Activated B cell treated with CpG ODN at 0.5 μM for 24 hours (primary cell): Measurements from ENCODE around the gene OR52E4. TPM values are rescaled to one million over a fixed set of nuclear protein-coding genes. Genes with fewer than 3 reads are reported as not detected.

ENCODE experiments used
- ATAC-seq: fragments of 200-7000 bp; cut with Tn5 transposase; one replicate; pipeline ENCODE4 v1.10.0; 2021; ENCODE audit warnings: low read depth, mild to moderate bottlenecking, moderate library complexity
- CTCF ChIA-PET: fragments of 350-600 bp; sonication (Branson Sonifier 250); formaldehyde crosslinking; loops from one replicate; lab custom pipeline; 2021; ENCODE audit warnings: antibody characterized with exemption; lab: Charles Lee
- POLR2A ChIA-PET: fragments of 350-600 bp; sonication (Branson Sonifier 250); formaldehyde crosslinking; loops from one replicate; lab custom pipeline; 2021; ENCODE audit warnings: antibody characterized with exemption; lab: Charles Lee
- DNase-seq: peaks from one replicate; pipeline ENCODE4 v3.0.0; 2022
- H3K27ac Mint-ChIP-seq: one replicate; pipeline ENCODE4 v1.8.0; 2020; ENCODE audit warnings: mixed read lengths
- H3K27me3 Mint-ChIP-seq: one replicate; pipeline ENCODE4 v1.8.0; 2021; ENCODE audit warnings: mixed read lengths
- H3K36me3 Mint-ChIP-seq: one replicate; pipeline ENCODE4 v1.8.0; 2021; ENCODE audit warnings: low read depth, mixed read lengths
- H3K4me1 Mint-ChIP-seq: one replicate; pipeline ENCODE4 v1.8.0; 2021; ENCODE audit warnings: mixed read lengths
- H3K4me3 Mint-ChIP-seq: one replicate; pipeline ENCODE4 v1.8.0; 2020; ENCODE audit warnings: mild to moderate bottlenecking, mixed read lengths
- H3K9me3 Mint-ChIP-seq: one replicate; pipeline ENCODE4 v1.8.0; 2020; ENCODE audit warnings: mixed read lengths
- intact Hi-C: fragments of 100-400 bp; cut with micrococcal nuclease; formaldehyde crosslinking; loops from one replicate; pipeline ENCODE4 v1.15.1; 2024
- total RNA-seq: library from RNA; stranded (reverse); gene quantifications from 2 replicates; pipeline ENCODE4 v1.2.3, GENCODE V29; 2022
- TF ChIP-seq, protein P1 (sequence below): fragments of 200-600 bp; IDR thresholded peaks from one replicate; pipeline ENCODE4 v1.8.0; 2022; ENCODE audit warnings: antibody characterized with exemption, mild to moderate bottlenecking

The OR52E4 gene
- total RNA-seq, 1 donor from 2014 or later: not detected

DNA sequence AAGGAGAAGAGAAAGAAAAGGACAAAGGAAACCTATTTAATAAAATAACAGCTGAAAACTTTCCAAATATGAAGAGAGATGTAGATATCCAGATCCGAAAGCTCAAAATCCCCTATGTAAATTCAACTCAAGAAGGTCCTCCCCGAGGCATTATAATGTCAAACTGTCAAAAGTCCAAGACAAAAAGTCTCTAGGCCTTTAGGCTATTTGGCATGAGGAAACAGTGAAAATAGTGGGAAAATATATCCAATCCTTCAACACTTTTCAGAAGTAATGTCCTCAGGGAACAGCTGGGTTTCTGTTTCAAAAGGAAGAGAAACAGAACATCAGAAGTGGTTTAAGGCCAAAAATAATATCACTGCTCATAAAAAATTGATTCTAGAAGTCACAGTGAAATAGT, 1.9 kb upstream of the OR52E4 start:
- POLR2A ChIA-PET: no interaction called here
- ATAC-seq (no peak), DNase-seq (no peak)
- Mint-ChIP-seq H3K27ac (no peak overlapping the region), H3K36me3 (no peaks in the 10 kb centered on the region), H3K9me3 (no peaks in the 10 kb centered on the region), H3K4me1 (no peaks in the 10 kb centered on the region), H3K27me3 (no peaks in the 10 kb centered on the region), H3K4me3 (no peak overlapping the region)
- TF ChIP-seq, protein P1, sequence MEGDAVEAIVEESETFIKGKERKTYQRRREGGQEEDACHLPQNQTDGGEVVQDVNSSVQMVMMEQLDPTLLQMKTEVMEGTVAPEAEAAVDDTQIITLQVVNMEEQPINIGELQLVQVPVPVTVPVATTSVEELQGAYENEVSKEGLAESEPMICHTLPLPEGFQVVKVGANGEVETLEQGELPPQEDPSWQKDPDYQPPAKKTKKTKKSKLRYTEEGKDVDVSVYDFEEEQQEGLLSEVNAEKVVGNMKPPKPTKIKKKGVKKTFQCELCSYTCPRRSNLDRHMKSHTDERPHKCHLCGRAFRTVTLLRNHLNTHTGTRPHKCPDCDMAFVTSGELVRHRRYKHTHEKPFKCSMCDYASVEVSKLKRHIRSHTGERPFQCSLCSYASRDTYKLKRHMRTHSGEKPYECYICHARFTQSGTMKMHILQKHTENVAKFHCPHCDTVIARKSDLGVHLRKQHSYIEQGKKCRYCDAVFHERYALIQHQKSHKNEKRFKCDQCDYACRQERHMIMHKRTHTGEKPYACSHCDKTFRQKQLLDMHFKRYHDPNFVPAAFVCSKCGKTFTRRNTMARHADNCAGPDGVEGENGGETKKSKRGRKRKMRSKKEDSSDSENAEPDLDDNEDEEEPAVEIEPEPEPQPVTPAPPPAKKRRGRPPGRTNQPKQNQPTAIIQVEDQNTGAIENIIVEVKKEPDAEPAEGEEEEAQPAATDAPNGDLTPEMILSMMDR: no peak
- CTCF ChIA-PET: no interaction called here
- intact Hi-C loops: no loop called here

DNA sequence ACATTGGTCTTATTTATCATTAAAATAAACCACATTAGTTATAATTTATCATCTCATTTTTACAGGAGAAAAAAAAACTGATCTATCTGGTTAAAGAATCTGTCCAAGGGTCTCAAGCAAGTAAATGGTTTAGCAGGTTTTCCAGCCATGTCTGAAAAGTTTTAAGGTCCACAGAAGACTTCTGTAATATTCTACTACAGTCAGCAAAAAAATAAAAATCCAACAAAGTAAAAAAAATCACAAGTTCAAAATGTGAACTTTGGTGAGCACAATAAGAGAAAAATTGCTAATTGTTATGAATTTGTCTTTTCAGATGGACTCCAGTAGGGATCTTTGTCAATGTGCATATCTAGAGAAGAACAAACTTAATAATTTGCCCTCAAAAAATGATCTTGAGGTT, 1.3 kb downstream of the OR52E4 start:
- no peaks in the 10 kb centered on the region for H3K9me3 Mint-ChIP-seq

DNA sequence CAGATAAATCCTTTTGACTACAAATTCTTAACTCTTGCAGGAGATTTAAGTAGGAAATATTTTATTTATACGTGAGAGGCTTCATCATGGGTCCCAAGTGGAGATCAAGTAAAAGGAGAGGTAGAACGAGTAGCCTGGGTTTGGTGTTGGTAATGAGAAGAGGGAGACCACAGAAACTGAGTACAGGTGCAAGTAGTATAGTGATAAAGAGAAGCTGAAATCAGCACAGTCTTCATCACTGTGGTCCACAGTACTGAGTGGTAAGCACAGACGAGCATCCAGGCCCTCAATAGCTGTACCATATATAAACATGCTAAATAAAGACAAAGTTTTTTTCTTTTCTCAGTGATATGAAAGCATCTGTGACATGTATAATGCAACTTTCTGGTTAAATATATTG, 6.7 kb downstream of the OR52E4 start:
- H3K4me1 Mint-ChIP-seq: no peaks in the 10 kb centered on the region
- intact Hi-C loops: no loop called here
- ATAC-seq (no peak), DNase-seq (no peak)
- ChIA-PET POLR2A (no interaction called here), CTCF (no interaction called here)
- no peak overlapping the region for H3K27ac Mint-ChIP-seq
- no peaks in the 10 kb centered on the region for H3K36me3 Mint-ChIP-seq
- TF ChIP-seq, protein P1: no peak
- no peaks in the 10 kb centered on the region for H3K27me3 Mint-ChIP-seq
- no peak overlapping the region for H3K4me3 Mint-ChIP-seq
- H3K9me3 Mint-ChIP-seq: no peaks in the 10 kb centered on the region

More for the DNA sequence above, 1.3 kb downstream of the OR52E4 start:
- ChIA-PET CTCF (interaction anchor here (2.2 kb wide), 1 partner anchor 9 kb away, joined by 6 read pairs; no protein-coding TSS in a partner anchor), POLR2A (no interaction called here)
- H3K36me3 Mint-ChIP-seq: no peaks in the 10 kb centered on the region
- intact Hi-C loops: no loop called here
- no peaks in the 10 kb centered on the region for H3K27me3 Mint-ChIP-seq
- H3K4me3 Mint-ChIP-seq: no peak overlapping the region
- no peak overlapping the region for H3K27ac Mint-ChIP-seq
- TF ChIP-seq, protein P1: no peak
- no peaks in the 10 kb centered on the region for H3K4me1 Mint-ChIP-seq
- DNase-seq (no peak), ATAC-seq (no peak)

DNA sequence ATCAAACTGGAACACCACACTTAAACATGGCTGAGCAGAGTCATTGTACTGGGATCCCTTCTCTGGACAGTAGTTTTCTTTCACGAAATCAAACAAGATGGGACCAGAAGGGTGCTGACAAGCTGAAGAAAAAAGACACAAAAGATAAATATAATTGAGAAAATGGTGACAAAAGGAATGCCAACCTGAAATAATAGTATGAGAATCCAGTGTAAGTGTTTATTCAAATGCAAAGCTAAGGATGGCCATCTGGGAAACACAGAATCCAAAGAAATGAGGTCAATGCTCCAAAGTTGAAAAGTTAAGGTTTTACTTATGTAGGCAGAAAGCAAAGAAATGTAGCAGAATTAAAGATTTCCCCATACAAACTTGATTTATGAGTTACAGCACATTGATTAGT, 7.2 kb downstream of the OR52E4 start:
- H3K27me3 Mint-ChIP-seq: no peaks in the 10 kb centered on the region
- POLR2A ChIA-PET: no interaction called here
- ATAC-seq (no peak), DNase-seq (no peak)
- CTCF ChIA-PET: interaction anchor here (0.6 to 1.2 kb wide), 2 partner anchors 684 to 1701 kb away, joined by 3 to 4 read pairs; no protein-coding TSS in a partner anchor
- H3K9me3 Mint-ChIP-seq: no peaks in the 10 kb centered on the region
- no peak overlapping the region for H3K27ac Mint-ChIP-seq
- TF ChIP-seq, protein P1: no peak
- H3K36me3 Mint-ChIP-seq: no peaks in the 10 kb centered on the region
- H3K4me3 Mint-ChIP-seq: no peak overlapping the region
- H3K4me1 Mint-ChIP-seq: no peaks in the 10 kb centered on the region
- intact Hi-C loops: no loop called here

DNA sequence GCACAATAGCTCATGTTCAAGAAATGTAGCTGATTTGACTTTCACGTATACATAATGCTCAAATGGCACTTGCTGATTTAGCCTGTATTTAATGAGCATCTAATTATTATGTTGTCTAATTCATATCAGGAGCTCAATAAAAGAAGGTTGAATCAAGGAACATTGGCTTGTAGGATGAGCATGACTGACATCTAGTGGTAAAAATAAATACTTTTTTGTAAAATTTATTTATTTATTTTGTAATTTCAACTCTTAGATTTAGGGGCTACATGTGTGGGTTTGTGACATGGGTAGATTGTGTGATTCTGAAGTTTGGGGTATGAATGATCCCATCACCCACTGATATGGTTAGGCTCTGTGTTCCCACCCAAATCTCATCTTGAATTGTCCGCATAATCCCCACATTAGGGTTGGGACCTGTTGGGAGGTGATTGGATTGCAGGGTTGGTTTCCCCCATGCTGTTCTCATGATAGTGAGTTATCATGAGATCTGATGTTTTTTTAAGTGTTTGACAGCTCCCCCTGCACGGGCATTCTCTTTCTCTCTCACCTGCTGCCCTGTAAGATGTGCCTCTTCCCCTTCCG, 10.9 kb downstream of the OR52E4 start:
- DNase-seq: no peak
- CTCF ChIA-PET: interaction anchor here (0.7 to 1.4 kb wide), 10 partner anchors 9 to 1703 kb away, joined by 3 to 9 read pairs (median 4); partner anchors contain the start of genes OR51D1 and TRIM5
- H3K4me3 Mint-ChIP-seq: no peak overlapping the region
- intact Hi-C loops: loop anchor here (1.0 to 10.0 kb wide), 7 partner anchors 83 to 767 kb away; partner anchors contain the start of genes OR51V1 and OR52N2
- no peaks in the 10 kb centered on the region for H3K27me3 Mint-ChIP-seq
- TF ChIP-seq, protein P1: no peak
- POLR2A ChIA-PET: no interaction called here
- no peak overlapping the region for H3K27ac Mint-ChIP-seq
- H3K36me3 Mint-ChIP-seq: no peaks in the 10 kb centered on the region
- no peaks in the 10 kb centered on the region for H3K4me1 Mint-ChIP-seq
- no peak for ATAC-seq
- H3K9me3 Mint-ChIP-seq: no peaks in the 10 kb centered on the region
